HFFc6 (cell line): ENCODE results near the gene RASAL3. TPM values are rescaled to one million over a fixed set of nuclear protein-coding genes. Genes with fewer than 3 reads are reported as not detected.

ENCODE experiments used
- DNase-seq: peaks from one replicate; pipeline ENCODE4 v3.0.0-alpha.2; 2018
- H3K27ac Mint-ChIP-seq: 2 replicates; pipeline ENCODE4 v1.8.0; 2020; ENCODE audit warnings: mild to moderate bottlenecking, mixed read lengths
- H3K27me3 Mint-ChIP-seq: 2 replicates; pipeline ENCODE4 v1.8.0; 2021; ENCODE audit warnings: mild to moderate bottlenecking, moderate library complexity, mixed read lengths; ENCODE audit not compliant: insufficient read depth
- H3K36me3 Mint-ChIP-seq: 2 replicates; pipeline ENCODE4 v1.8.0; 2021; ENCODE audit warnings: low read depth, mixed read lengths
- H3K4me1 Mint-ChIP-seq: 2 replicates; pipeline ENCODE4 v1.8.0; 2020; ENCODE audit warnings: low read depth, mixed read lengths
- H3K4me3 Mint-ChIP-seq: 2 replicates; pipeline ENCODE4 v1.8.0; 2020; ENCODE audit warnings: mild to moderate bottlenecking, moderate library complexity, mixed read lengths
- H3K9me3 Mint-ChIP-seq: 2 replicates; pipeline ENCODE4 v1.8.0; 2020; ENCODE audit warnings: mild to moderate bottlenecking, mixed read lengths
- total RNA-seq, 6 experiments: library from RNA; stranded (reverse); fragmentation: NEBNext Ultra II Directional; extraction: Animal tissue kit (Norgen Biotek cat#: 25700); gene quantifications; 2 replicates in 1 of 6; 3 replicates in 5 of 6; pipeline ENCODE4 v1.2.3, GENCODE V29; 2021
- TF ChIP-seq, protein P1 (sequence below): fragments of 200-600 bp; sonication (generic); IDR thresholded peaks from 2 replicates; pipeline ENCODE4 v1.5.0; 2021; ENCODE audit warnings: antibody characterized with exemption, mild to moderate bottlenecking

The RASAL3 gene
- total RNA-seq, 6 experiments from 2014 or later = not detected

DNA sequence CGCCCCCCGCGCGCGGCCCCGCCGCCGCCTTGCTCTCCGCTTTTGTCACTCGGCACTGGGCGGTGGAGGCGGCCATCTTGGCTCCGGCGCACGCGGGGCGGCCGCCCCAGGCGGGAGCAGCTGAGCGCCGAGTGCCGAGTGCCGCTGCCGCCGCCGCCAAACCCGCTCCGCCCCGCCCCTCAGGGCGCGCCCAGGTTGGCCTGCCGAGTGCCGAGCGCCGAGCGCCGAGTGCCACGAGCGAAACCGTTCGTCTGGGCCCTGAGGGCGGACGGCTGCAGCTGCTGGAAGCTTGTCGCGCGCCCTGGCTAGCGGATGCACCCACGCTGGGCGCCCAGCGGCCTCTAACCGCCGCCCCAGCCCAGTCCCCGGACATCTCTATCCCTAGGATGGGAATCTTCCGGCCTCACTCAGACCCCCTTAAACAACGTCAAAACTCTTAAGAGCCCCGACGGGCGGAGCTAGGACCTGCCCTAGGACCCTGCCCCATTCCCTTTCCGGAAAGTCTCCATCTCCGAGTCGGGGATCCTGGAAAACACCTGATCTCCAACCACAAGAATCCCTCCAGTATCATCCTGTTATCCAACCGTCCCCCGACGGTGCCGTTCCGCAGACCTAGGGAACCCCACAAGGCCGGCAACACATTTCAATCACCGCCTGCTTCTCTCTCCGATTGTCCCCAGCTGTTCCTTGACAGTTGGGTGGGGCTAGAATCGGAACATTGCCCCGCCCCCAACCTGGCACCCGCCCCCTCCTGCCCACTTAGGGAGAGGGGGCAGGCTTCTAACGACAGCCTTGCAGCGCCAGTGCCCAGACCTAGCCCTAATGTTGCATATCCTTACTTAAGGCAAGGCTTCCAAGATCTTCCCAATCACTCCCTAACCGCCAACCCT lies 31.5 kb downstream of the RASAL3 start:
- TF ChIP-seq, protein P1, sequence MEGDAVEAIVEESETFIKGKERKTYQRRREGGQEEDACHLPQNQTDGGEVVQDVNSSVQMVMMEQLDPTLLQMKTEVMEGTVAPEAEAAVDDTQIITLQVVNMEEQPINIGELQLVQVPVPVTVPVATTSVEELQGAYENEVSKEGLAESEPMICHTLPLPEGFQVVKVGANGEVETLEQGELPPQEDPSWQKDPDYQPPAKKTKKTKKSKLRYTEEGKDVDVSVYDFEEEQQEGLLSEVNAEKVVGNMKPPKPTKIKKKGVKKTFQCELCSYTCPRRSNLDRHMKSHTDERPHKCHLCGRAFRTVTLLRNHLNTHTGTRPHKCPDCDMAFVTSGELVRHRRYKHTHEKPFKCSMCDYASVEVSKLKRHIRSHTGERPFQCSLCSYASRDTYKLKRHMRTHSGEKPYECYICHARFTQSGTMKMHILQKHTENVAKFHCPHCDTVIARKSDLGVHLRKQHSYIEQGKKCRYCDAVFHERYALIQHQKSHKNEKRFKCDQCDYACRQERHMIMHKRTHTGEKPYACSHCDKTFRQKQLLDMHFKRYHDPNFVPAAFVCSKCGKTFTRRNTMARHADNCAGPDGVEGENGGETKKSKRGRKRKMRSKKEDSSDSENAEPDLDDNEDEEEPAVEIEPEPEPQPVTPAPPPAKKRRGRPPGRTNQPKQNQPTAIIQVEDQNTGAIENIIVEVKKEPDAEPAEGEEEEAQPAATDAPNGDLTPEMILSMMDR = no peak
- Mint-ChIP-seq H3K27ac (peak overlapping the region; percentile 93), H3K4me1 (peaks cover 23% of the 10 kb centered on the region), H3K36me3 (peaks cover 9% of the 10 kb centered on the region), H3K9me3 (no peaks in the 10 kb centered on the region), H3K27me3 (peaks cover 5% of the 10 kb centered on the region), H3K4me3 (peak overlapping the region; percentile 97)
- peak; percentile 91 for DNase-seq

DNA sequence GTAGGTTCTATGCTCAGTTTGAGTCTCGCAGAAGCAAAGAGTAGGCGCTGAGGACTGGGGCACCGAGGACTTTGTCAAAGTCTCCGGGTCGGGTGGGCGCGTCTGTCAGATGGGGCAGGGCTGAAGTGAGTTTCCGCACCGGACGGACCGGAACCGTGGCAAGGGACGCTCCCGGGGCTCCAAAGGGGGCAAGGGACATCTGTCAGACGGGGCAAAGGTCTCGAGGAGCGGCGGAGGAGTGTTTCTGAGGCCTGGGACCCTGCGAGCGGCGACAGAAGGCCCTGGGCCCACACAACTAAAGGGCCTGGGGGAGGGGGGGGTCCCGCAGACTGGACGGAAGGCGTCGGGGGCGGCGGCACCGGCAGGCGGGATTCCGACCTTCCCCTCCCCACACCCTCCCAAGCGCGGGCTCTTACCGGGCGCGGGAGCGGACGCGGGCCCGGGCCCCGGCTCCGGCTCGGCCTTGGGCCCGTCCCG lies 32.3 kb downstream of the RASAL3 start:
- no peak for DNase-seq
- Mint-ChIP-seq H3K4me1 (peaks cover 23% of the 10 kb centered on the region), H3K36me3 (peaks cover 15% of the 10 kb centered on the region), H3K27me3 (peaks cover 5% of the 10 kb centered on the region), H3K4me3 (peak overlapping the region; percentile 92), H3K27ac (peak overlapping the region; percentile 86), H3K9me3 (no peaks in the 10 kb centered on the region)
- TF ChIP-seq, protein P1 = no peak

GRCh38 chr19:15431396-15432017 lies 32.8 kb downstream of the RASAL3 start:
- no peaks in the 10 kb centered on the region for H3K9me3 Mint-ChIP-seq
- peaks cover 5% of the 10 kb centered on the region for H3K27me3 Mint-ChIP-seq
- no peak for DNase-seq
- H3K4me1 Mint-ChIP-seq = peaks cover 23% of the 10 kb centered on the region
- peak overlapping the region; percentile 86 for H3K27ac Mint-ChIP-seq
- peaks cover 20% of the 10 kb centered on the region for H3K36me3 Mint-ChIP-seq
- TF ChIP-seq, protein P1 = no peak
- peak overlapping the region; percentile 92 for H3K4me3 Mint-ChIP-seq

- DNase-seq = no peak
- TF ChIP-seq, protein P1 = no peak
- H3K27me3 Mint-ChIP-seq = peaks cover 5% of the 10 kb centered on the region
- peak overlapping the region; percentile 92 for H3K4me3 Mint-ChIP-seq
- H3K36me3 Mint-ChIP-seq = peaks cover 29% of the 10 kb centered on the region
- H3K27ac Mint-ChIP-seq = 0 out of 2 replicates have a peak overlapping the region, but pooled peaks have one; percentile 86
- H3K4me1 Mint-ChIP-seq = peaks cover 23% of the 10 kb centered on the region
- H3K9me3 Mint-ChIP-seq = no peaks in the 10 kb centered on the region
Measured at GRCh38 chr19:15430526-15431120, 33.7 kb downstream of the RASAL3 start.

DNA sequence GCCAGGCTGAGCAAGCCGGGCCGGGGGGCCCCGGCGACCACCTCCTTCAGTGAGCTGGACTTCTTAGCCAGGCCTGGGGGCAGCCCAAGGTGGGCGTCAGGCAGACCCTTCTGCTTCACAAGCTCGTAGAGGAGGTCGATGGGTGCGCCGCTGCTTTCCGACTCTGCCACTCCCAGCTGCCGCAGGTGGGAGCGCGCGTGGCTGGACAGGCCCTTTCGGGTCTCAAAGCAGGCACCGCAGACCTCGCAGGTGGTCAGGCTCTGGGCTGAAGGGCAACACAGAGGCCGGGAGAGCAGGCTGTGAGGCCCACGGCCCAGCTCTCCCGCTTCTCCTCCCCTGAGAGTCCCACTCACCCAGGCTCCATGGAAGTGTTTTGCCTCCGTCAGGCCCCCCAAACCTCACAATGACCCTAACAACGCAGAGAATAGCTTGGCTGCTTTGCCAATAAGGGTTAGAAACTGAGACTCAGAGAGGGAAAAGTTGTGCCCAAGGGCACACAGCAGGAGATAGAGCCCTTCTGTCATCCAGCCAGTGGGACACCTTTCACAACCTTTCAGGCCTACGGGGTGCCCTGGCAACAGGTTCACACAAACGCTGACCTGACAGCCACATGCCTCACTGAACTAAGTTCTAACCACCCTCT lies 34.4 kb downstream of the RASAL3 start:
- no peak for DNase-seq
- TF ChIP-seq, protein P1 = no peak
- H3K9me3 Mint-ChIP-seq = no peaks in the 10 kb centered on the region
- H3K36me3 Mint-ChIP-seq = peaks cover 29% of the 10 kb centered on the region
- no peak overlapping the region for H3K27ac Mint-ChIP-seq
- H3K4me3 Mint-ChIP-seq = no peak overlapping the region
- H3K4me1 Mint-ChIP-seq = peaks cover 23% of the 10 kb centered on the region
- peaks cover 5% of the 10 kb centered on the region for H3K27me3 Mint-ChIP-seq
